ENCODE results near the gene NAT14.

DNA sequence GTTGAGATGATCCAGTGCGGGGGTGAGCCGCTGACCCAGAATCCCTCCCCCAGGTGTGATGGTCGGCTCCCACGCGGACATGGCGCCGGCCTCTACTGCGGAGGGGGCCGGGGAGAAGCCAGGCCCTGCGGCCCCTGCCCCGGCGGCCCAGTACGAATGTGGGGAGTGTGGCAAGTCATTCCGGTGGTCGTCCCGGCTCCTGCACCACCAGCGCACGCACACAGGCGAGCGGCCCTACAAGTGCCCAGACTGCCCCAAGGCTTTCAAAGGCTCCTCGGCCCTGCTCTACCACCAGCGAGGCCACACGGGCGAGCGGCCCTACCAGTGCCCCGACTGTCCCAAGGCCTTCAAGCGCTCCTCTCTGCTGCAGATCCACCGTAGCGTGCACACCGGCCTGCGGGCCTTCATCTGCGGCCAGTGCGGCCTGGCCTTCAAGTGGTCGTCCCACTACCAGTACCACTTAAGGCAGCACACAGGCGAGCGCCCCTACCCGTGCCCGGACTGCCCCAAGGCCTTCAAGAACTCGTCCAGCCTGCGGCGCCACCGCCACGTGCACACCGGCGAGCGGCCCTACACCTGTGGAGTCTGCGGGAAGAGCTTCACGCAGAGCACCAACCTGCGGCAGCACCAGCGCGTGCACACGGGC lies 3.7 kb upstream of the NAT14 start:
- TF ChIP-seq, protein P1, sequence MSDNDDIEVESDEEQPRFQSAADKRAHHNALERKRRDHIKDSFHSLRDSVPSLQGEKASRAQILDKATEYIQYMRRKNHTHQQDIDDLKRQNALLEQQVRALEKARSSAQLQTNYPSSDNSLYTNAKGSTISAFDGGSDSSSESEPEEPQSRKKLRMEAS (IDR thresholded peaks at IDR 0.05), result no peak
- TF ChIP-seq, protein P2, sequence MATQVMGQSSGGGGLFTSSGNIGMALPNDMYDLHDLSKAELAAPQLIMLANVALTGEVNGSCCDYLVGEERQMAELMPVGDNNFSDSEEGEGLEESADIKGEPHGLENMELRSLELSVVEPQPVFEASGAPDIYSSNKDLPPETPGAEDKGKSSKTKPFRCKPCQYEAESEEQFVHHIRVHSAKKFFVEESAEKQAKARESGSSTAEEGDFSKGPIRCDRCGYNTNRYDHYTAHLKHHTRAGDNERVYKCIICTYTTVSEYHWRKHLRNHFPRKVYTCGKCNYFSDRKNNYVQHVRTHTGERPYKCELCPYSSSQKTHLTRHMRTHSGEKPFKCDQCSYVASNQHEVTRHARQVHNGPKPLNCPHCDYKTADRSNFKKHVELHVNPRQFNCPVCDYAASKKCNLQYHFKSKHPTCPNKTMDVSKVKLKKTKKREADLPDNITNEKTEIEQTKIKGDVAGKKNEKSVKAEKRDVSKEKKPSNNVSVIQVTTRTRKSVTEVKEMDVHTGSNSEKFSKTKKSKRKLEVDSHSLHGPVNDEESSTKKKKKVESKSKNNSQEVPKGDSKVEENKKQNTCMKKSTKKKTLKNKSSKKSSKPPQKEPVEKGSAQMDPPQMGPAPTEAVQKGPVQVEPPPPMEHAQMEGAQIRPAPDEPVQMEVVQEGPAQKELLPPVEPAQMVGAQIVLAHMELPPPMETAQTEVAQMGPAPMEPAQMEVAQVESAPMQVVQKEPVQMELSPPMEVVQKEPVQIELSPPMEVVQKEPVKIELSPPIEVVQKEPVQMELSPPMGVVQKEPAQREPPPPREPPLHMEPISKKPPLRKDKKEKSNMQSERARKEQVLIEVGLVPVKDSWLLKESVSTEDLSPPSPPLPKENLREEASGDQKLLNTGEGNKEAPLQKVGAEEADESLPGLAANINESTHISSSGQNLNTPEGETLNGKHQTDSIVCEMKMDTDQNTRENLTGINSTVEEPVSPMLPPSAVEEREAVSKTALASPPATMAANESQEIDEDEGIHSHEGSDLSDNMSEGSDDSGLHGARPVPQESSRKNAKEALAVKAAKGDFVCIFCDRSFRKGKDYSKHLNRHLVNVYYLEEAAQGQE (IDR thresholded peaks at IDR 0.05; ENCODE audit: low read depth), result no peak
- TF ChIP-seq FOXM1 (IDR thresholded peaks at IDR 0.05; ENCODE audit: borderline replicate concordance, low read depth), result no peak
- TF ChIP-seq NFIC (IDR thresholded peaks at IDR 0.05), result no peak
- TF ChIP-seq CREB1 (IDR thresholded peaks at IDR 0.05; ENCODE audit: low read depth), result no peak
- no peak for TF ChIP-seq EP300 (IDR thresholded peaks at IDR 0.05; ENCODE audit: borderline replicate concordance)
- no peak for TF ChIP-seq YY1 (IDR thresholded peaks at IDR 0.05; ENCODE audit: low read depth)
- TF ChIP-seq, protein P3, sequence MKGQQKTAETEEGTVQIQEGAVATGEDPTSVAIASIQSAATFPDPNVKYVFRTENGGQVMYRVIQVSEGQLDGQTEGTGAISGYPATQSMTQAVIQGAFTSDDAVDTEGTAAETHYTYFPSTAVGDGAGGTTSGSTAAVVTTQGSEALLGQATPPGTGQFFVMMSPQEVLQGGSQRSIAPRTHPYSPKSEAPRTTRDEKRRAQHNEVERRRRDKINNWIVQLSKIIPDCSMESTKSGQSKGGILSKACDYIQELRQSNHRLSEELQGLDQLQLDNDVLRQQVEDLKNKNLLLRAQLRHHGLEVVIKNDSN (IDR thresholded peaks at IDR 0.05), result no peak
- no peak for TF ChIP-seq RAD21 (IDR thresholded peaks at IDR 0.05; ENCODE audit: low read depth)
- TF ChIP-seq TAF1 (IDR thresholded peaks at IDR 0.05; ENCODE audit: low read depth), result no peak

Measured in Ishikawa (cell line).